NT2/D1 (cell line): ENCODE results near the gene TMPRSS9.

Source experiments
- YY1 ChIP-seq: IDR thresholded peaks from 2 replicates; pipeline ENCODE4 v1.6.1; 2011; ENCODE audit not compliant: insufficient read length, insufficient read depth
- ZNF274 ChIP-seq: IDR thresholded peaks from 2 replicates; pipeline ENCODE4 v1.6.1; 2011; ENCODE audit warnings: mild to moderate bottlenecking, low read depth, low read length

DNA sequence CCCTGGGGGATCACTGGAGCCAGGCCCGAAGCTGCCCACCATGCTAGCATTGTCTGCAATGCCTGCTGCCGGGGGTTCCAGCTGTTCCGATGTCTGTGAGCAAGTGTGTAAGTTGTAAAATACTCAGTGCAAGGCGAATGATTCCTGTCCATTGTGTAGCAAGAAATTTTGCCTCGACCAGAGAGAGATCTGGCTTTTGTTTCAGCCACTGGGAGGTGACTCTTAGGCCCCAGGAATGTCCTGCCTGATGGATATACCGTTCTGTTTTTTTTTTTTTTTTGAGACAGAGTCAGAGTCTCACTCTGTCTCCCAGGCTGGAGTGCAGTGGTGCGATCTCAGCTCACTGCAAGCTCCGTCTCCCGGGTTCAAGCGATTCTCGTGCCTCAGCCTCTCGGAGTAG, 108.5 kb downstream of the TMPRSS9 start:
- TF ChIP-seq YY1 (no peak), ZNF274 (no peak)
